Ureter (tissue), 1 donor: ENCODE results near the gene EXOC4. TPM values are rescaled to one million over a fixed set of nuclear protein-coding genes. Genes with fewer than 3 reads are reported as not detected.

Source experiments
- DNase-seq: peaks from one replicate; pipeline ENCODE4 v3.0.0-alpha.2; 2020; ENCODE audit warnings: low spot score
- total RNA-seq: library from RNA; stranded (reverse); gene quantifications from one replicate; pipeline ENCODE4 v1.2.4, GENCODE V29; 2023
- donor health status: DM: yes; HTN: yes; CAD: no.

The EXOC4 gene
- total RNA-seq, 1 donor from 2014 or later, result 145 TPM

DNA sequence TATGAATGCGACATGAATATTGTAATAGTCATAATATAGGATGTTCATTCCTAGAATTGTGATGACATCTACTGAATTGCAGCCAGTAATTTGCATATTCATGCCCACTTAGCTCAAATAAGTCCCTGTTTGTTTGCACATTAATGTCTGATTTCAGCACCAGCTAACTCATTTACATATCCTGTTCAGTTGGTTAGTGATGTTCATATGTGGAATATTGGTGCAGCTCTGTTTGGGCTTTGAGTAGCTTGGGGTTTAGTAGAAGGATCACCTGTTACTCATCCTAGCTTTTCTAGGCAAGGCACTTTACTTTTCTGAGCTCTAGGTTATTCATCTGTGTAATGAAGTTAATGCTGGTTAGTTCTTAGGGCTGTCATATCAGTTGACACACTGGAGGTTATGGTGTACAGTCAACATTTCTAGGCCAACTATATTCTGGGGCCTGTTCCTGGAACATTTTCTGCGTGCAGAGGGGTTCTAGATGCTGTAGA is 238.4 kb downstream of the EXOC4 start:
- DNase-seq, result no peak

DNA sequence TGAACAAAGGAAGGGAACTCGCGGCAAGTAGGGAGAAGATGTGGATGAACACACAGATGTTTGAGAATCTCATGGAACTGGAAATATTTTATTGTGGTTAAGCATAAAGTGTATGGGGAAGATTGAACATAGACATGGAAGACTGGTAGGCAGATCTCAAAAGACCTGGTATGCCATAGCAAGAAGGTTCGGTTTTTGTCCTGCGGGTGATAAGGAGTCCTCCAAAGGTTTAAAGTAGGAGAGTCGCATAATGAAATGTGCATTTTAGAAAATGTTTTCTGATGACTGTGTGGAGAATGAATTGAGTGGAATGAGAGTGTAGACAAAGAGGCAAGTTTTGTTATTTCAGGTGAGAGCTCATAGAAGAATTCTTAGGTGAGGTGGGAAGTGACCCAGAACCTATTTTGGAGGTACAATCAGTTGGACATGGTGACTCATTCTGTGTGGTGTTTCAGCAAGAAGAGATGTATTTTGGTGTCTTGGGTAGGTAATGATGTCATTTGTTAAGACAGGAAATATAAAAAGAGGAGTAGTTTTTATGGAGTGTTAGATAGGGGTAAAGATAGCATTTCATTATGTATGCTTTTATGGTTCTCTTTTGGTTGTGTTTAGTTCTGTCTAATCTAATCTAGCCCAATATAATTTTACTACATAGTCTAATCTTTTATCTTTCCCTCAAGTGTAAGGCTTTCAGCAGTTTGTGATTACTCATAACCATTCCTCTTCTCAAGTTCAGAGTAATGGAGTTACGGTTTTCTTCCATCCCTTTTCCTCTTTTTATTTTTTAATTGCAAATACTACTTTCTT is 239.2 kb downstream of the EXOC4 start:
- DNase-seq, result no peak

DNA sequence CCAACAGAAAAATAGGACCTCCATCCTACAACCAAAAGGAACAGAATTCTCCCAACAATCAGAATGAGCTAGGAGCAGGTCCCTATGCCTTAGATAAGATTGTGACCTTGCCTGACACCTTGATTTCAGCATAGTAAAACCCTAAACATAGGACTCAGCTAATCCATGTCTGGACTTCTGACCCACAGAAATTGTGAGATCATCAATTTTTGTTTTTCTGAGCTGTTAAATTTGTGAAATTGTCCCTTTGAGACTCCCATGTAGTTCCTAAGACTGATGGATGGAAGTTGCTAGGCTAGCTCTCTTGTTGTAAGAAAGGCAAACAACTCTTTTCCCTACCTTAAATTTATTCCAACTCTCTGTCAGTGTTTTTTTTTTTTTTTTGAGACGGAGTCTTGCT is 244.2 kb downstream of the EXOC4 start:
- DNase-seq, result no peak

DNA sequence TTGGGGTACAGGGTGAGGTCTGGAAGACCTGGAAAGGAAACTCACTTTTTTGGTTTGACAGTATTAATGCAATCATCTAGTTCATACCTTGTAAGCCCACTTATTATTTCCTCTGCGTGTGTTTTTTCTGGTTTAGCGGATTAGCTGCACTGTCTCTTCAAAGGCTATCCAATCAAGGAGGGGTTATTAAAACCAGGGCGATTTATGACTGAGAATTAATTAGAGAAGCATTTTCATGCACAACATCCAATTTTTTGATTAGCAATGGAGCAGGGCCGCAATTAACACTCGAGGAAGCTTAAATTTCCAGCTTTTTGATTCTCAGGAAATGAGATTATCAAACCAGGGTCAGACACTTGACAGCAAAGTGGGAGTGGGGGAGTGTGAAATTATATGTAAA is 248.9 kb downstream of the EXOC4 start:
- DNase-seq, result no peak

DNA sequence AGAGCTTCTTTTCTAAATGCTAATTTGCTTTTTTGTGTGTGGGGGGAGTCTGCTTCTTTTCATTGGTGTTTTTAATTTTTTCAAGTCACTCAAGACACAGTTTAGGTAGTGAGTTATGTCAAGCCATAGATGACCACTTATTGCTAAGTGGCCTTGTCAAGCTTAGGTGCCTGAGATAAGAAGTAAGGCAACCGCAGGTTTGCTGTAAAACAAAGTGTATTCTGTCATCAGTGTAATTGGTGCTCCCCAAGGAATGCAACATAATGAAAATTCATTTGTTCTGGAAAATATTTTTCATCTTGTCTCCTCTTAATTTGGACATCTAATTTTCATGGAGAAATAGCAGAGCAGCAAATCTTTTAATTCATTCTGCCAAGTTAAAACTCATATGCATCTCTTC is 249.6 kb downstream of the EXOC4 start:
- DNase-seq, result no peak

DNA sequence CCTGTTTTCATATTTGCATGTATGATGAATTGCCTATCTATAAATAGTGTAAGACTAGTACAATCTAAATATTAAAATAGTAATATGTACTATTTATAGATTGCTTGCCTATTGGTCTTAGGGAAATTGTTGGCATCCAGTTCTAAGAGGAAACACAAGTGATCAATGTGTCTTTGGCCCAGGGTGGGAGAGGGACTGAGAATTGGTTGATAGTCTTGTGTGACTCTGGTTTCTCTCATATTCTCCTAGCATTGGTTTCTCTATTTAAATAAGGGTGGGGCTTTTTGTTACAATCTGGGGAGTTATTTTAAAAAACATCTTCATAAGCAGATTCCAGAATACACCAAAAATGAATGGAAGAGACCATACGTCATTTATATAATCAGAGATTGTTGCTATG is 250.1 kb downstream of the EXOC4 start:
- DNase-seq, result no peak

GRCh38 chr7:133504825-133505224 is 251.9 kb downstream of the EXOC4 start:
- DNase-seq, result no peak

DNA sequence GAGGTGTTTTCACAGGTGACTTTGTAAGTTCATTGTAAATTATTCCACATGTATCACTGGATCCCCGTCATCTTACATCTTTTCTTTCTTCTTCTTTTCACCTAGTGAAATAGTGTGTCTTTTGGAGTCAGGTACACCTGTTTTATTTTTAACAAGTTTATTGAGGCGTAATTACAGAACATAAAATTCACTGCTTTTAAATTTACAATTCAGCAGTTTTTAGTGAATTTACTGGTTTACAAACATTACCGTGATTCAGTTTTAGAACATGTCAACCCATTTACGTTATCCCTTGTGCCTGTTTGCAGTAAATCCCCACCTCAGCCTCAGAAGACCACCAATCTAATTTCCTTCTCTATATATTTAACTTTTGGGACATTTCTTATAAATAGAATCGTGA is 256.9 kb downstream of the EXOC4 start:
- DNase-seq, result no peak

GRCh38 chr7:133510326-133511055 is 257.6 kb downstream of the EXOC4 start:
- no peak for DNase-seq

DNA sequence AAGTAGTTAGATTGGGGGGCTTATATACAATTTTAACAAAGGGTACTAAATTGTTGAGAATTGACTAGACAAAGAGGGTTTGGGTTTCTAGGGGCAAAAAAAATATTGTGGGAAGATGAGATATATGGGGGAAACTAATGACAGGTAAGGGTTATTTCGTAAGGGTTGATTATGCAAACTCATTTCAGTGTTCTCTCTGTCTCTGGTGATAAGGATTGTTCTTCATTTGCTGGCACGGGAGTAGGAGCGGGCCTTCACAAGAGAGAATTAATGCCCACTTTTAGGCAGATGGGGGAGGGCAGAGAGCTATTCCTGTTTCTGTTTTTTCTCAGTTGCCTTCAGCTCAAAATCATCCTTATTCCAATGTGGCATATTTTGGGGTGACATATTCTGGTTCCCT is 258.4 kb downstream of the EXOC4 start:
- no peak for DNase-seq

- DNase-seq, result no peak
Measured at GRCh38 chr7:133511708-133512107, 258.8 kb downstream of the EXOC4 start.

GRCh38 chr7:133512560-133512959 is 259.7 kb downstream of the EXOC4 start:
- no peak for DNase-seq

- no peak for DNase-seq
Measured at GRCh38 chr7:133513608-133514007, 260.7 kb downstream of the EXOC4 start.

- no peak for DNase-seq
Measured at GRCh38 chr7:133514551-133514950, 261.7 kb downstream of the EXOC4 start.

DNA sequence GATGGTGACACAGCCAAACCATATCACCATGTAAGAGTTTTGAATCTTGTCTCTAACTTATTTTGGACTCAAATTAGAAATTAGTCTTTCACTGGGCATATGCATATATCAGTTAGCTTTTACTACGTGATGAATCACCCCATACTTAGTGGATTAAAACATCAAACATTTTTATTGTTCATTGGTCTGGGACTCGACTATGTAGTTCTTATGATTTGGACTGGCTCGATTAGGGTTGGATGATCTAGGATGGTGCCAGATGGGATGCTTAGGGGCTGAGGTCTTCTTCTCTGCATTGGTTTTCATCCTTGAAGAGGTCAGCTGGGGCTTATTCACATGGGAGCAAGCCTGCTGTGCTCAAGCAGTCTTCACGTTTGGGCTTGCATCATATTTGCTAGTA is 264.9 kb downstream of the EXOC4 start:
- DNase-seq, result no peak

GRCh38 chr7:133518718-133519117 is 265.8 kb downstream of the EXOC4 start:
- no peak for DNase-seq

GRCh38 chr7:133520248-133520647 is 267.4 kb downstream of the EXOC4 start:
- no peak for DNase-seq

- DNase-seq, result no peak
Measured at GRCh38 chr7:133522501-133522900, 269.6 kb downstream of the EXOC4 start.

DNA sequence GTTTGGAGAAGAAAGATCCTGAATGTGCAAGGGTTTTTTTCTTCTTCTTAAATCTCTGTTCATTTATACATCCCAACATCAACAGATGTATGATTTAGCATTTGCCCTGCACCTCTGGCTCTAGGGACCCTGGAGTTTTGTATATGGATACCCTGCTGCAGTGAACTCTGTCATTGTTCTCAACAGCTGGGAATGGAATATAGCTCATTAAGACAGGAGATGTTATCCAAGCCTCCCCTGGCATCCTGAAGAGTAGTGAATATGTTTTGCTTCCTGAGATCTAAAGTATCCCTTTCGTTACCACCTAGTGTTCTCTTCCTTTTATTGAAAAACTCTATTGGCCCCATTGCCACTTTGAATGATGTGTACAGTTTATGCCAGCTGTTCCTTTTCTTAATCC is 275.9 kb downstream of the EXOC4 start:
- DNase-seq, result no peak

DNA sequence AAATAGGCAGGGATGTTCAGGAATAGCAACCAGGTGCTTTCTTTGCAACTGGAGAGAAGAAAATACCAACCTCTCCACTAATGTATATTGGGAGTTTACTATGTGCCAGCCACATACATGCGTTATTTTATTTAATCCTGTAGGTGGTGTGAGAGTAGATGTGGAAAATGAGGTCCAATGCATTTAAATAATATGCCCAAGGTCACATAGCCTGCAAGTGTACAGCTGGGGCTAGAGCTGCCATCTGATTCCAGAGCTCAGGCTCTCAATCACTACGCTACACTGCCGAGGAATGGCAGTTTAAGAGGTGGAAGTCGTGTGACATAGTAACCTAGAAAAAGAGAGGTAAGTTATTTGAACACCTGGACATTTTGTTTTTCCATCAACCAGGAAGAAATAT is 277.0 kb downstream of the EXOC4 start:
- DNase-seq, result no peak

DNA sequence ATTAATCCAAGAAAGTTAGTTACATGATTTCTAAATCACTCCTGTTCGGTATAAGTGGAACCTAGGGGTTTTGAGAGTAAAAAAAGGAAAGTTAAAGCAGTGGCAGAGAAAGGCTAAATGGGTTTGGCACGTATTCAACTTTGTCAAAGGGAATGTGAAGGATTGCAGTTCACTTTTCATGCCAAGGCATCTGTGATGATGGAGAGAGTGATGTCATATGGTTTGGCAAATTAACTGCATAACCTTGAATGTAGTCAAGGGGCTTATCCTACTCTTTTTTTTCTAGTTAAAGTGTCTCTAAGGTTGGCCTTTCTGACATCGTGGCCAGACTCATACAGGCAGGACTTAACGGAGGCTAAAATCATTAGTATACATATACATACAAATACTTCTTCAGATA is 277.8 kb downstream of the EXOC4 start:
- no peak for DNase-seq

DNA sequence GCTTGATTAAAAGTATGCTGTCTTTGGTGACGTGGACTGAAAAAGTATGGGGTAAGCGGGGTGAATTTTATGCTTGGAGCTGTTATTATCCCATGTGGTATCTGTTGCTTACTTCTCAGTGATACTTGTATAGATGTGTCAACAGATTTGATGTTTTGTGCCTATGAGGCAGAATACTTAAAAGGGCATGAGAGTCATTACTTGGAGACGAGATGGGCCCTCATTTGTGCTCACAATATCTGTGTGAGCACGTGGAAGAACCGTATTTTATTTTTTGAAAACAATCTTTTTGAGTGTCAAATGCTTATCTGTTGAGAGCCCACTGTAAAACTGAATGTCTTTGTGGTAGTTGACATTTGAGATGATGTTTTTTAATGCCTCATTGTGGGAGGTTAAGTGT is 281.9 kb downstream of the EXOC4 start:
- no peak for DNase-seq

GRCh38 chr7:133535308-133535707 is 282.4 kb downstream of the EXOC4 start:
- no peak for DNase-seq
